Psoas muscle (tissue), 8 donors: Measurements from ENCODE around the gene TMTC2. TPM values are rescaled to one million over a fixed set of nuclear protein-coding genes. Genes with fewer than 3 reads are reported as not detected.

Experiments used
- ATAC-seq, 4 donors: fragments of 200-7000 bp; cut with Tn5 transposase; one replicate each; pipeline ENCODE4 v1.9.1; 2020; ENCODE audit warnings: moderate library complexity in 3 of 4, mild to moderate bottlenecking in 2 of 4
- DNase-seq, 2 donors: peaks; one replicate each; pipeline ENCODE4 v3.0.0-alpha.2; 2020
- H3K27ac ChIP-seq: fragments of 200-600 bp; one replicate; pipeline ENCODE4 v1.8.0; 2022
- H3K27me3 ChIP-seq, 3 donors: fragments of 200-600 bp in 1 of 3; one replicate each; pipeline versions ENCODE4 v1.6.1 to v1.8.0; 2013 to 2022; ENCODE audit warnings: low read length in 2 of 3, mild to moderate bottlenecking in 2 of 3, moderate library complexity in 1 of 3; ENCODE audit not compliant: insufficient read depth in 3 of 3
- H3K36me3 ChIP-seq, 2 donors: fragments of 200-600 bp in 1 of 2; one replicate each; pipeline versions ENCODE4 v1.6.1 to v1.8.0; 2013 to 2022; ENCODE audit warnings: low read depth in 1 of 2, mild to moderate bottlenecking in 1 of 2, moderate library complexity in 1 of 2; ENCODE audit not compliant: insufficient read depth in 1 of 2
- H3K4me1 ChIP-seq: fragments of 200-600 bp; one replicate; pipeline ENCODE4 v1.8.0; 2022
- H3K4me3 ChIP-seq: fragments of 200-600 bp; one replicate; pipeline ENCODE4 v1.8.0; 2022; ENCODE audit warnings: mild to moderate bottlenecking
- H3K9me3 ChIP-seq: fragments of 200-600 bp; one replicate; pipeline ENCODE4 v1.8.0; 2022
- WGBS, 3 donors: extraction: QIAGEN DNeasy Blood & Tissue Kit; methylation state at CpG; one replicate each; pipeline versions ENCODE4 v1.1.6 to v1.1.7; 2013; 5-methylcytosine and 5-hydroxymethylcytosine counted together
- intact Hi-C, 2 donors: fragments of 100-400 bp; cut with DNase I; formaldehyde crosslinking; loops; one replicate each; pipeline versions ENCODE4 v1.11.0 to v1.14.2; 2022
- polyA plus RNA-seq, 3 donors: library from polyadenylated mRNA; stranded (reverse); fragments of 200-250 nt; gene quantifications; one replicate each; pipeline ENCODE4 v1.2.3, GENCODE V29; 2013
- total RNA-seq, 4 donors: library from RNA; stranded (reverse); fragmentation: NEBNext Ultra II Directional in 2 of 4; extraction: Animal tissue kit (Norgen Biotek cat#: 25700) in 2 of 4; gene quantifications; one replicate each; pipeline versions ENCODE4 v1.2.1 to v1.2.4, GENCODE V29; 2021 to 2023
- TF ChIP-seq, protein P1 (sequence below): fragments of 200-600 bp; IDR thresholded peaks from one replicate; pipeline ENCODE4 v1.8.0; 2022; ENCODE audit warnings: antibody characterized with exemption
- donor health status: healthy with polysubstance abuse.
- donor health status: DM: no; HTN: no; CAD: no; lungs with moderate emphysema.
- donor health status: Bipolar disorder and iron deficiency.
- donor health status: healthy.
- donor health status: DM: yes; HTN: yes; CAD: no.
- donor health status: DM: no; HTN: no; CAD: no.
- donor health status: DM: no; HTN: no; CAD: no.
- donor health status: DM: yes; HTN: yes; CAD: no.

Gene TMTC2
- total and polyA plus RNA-seq, 7 donors: 0.85 to 2.7 (median 1.8) TPM

DNA sequence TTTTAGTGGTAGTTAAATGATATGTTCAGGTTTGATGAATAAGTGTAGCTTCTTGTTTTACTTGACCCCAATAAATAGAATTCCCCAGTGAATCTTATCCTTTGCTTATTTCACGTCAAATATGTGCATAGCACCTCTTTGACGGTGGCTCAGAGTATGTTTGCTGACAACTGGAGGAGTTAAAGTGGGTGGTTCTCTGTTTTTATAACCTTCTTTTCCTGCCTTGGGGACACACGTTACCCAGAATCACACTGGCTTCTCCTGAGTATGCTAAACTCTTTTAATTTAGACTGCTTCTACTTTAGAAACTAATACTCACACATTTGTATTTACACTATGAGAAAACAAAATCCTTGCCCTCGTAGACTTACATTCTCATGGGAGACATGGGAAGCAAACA, 62.3 kb downstream of the TMTC2 start:
- Histone ChIP-seq H3K4me1 (no peaks in the 10 kb centered on the region), H3K27me3 (no peaks in the 10 kb centered on the region), H3K27ac (no peak overlapping the region), H3K4me3 (no peak overlapping the region), H3K36me3 (no peaks in the 10 kb centered on the region), H3K9me3 (no peaks in the 10 kb centered on the region)
- intact Hi-C loops: no loop called here
- TF ChIP-seq, protein P1, sequence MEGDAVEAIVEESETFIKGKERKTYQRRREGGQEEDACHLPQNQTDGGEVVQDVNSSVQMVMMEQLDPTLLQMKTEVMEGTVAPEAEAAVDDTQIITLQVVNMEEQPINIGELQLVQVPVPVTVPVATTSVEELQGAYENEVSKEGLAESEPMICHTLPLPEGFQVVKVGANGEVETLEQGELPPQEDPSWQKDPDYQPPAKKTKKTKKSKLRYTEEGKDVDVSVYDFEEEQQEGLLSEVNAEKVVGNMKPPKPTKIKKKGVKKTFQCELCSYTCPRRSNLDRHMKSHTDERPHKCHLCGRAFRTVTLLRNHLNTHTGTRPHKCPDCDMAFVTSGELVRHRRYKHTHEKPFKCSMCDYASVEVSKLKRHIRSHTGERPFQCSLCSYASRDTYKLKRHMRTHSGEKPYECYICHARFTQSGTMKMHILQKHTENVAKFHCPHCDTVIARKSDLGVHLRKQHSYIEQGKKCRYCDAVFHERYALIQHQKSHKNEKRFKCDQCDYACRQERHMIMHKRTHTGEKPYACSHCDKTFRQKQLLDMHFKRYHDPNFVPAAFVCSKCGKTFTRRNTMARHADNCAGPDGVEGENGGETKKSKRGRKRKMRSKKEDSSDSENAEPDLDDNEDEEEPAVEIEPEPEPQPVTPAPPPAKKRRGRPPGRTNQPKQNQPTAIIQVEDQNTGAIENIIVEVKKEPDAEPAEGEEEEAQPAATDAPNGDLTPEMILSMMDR: no peak
- ATAC-seq (no peak), DNase-seq (no peak)
- 64 to 71% (median 67%) methylated on average over 4 of the region's 4 CpGs for WGBS, 3 donors

DNA sequence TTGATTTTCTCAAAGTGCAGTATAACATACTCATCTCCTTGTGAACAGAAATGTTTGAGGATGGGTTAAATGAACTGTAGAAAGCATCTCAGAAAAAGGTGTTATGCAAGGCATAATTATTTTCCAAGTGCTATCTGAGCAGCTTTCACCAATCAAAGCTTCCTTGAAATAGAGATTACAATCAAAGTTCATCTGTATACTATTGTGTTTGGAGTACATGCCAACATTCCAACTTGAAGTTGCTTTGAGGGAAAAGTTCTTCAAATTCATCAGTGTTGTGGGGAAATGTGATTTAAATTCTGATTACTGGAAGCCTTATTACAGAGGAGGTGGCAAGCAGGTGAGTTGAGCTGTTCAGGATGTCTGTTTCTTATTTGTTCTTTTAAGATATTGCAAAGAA, 68.2 kb downstream of the TMTC2 start:
- H3K9me3 ChIP-seq: no peaks in the 10 kb centered on the region
- intact Hi-C loops: no loop called here
- peaks cover 5% of the 10 kb centered on the region for H3K4me1 ChIP-seq
- H3K27me3 ChIP-seq: no peaks in the 10 kb centered on the region
- H3K27ac ChIP-seq: no peak overlapping the region
- ATAC-seq (no peak), DNase-seq (no peak)
- TF ChIP-seq, protein P1: no peak
- H3K4me3 ChIP-seq: no peak overlapping the region
- H3K36me3 ChIP-seq: no peaks in the 10 kb centered on the region

DNA sequence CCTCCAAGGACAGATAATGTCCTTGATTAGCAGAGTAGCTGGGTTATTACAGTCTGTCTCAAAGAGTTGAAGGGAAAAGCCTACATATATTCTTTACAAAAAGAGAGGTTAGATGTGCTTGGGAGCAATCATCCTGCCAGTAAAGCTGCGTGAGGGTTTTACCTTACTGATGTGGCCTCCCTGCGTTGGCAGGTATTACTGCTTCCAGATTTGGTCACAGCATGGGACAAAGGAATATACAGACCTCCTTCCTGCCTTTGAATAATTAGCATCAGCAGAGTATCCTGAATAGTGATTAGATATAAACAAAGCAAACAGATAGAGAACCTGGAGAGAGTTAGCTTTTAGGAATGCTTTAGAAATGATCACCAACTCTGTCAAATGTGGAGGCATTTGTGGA, 69.6 kb downstream of the TMTC2 start:
- Histone ChIP-seq H3K27me3 (no peaks in the 10 kb centered on the region), H3K36me3 (no peaks in the 10 kb centered on the region), H3K4me3 (no peak overlapping the region), H3K4me1 (peaks cover 5% of the 10 kb centered on the region), H3K27ac (no peak overlapping the region), H3K9me3 (no peaks in the 10 kb centered on the region)
- DNase-seq: no peak
- intact Hi-C loops: no loop called here
- no peak for ATAC-seq
- 74 to 77% (median 76%) methylated on average over 2 of the region's 2 CpGs for WGBS, 3 donors
- TF ChIP-seq, protein P1: no peak

DNA sequence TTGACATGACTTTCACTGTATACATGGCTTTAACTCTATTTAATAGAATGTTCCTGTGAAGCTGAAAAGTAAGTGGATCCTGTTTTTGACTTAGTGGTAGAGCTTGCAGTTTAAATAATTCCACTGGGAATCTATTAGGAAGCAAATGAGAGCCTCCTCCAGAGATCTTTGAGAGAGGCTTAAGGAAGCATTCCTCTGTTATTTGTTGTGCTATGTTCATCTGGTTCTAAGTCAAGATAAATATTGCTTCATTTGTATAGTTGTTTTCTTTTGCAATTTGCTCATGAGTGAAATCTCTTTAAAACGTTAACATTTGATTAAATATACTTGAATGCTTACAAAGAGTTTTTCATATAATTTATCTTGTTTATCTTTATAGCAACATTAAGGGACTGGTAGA, 70.4 kb downstream of the TMTC2 start:
- H3K27me3 ChIP-seq: no peaks in the 10 kb centered on the region
- no peaks in the 10 kb centered on the region for H3K36me3 ChIP-seq
- no peaks in the 10 kb centered on the region for H3K9me3 ChIP-seq
- intact Hi-C loops: no loop called here
- ATAC-seq (no peak), DNase-seq (no peak)
- H3K4me1 ChIP-seq: peaks cover 5% of the 10 kb centered on the region
- H3K4me3 ChIP-seq: no peak overlapping the region
- H3K27ac ChIP-seq: no peak overlapping the region
- TF ChIP-seq, protein P1: no peak
- WGBS, 3 donors: 67 to 81% (median 71%) methylated on average over 1 of the region's 1 CpG

DNA sequence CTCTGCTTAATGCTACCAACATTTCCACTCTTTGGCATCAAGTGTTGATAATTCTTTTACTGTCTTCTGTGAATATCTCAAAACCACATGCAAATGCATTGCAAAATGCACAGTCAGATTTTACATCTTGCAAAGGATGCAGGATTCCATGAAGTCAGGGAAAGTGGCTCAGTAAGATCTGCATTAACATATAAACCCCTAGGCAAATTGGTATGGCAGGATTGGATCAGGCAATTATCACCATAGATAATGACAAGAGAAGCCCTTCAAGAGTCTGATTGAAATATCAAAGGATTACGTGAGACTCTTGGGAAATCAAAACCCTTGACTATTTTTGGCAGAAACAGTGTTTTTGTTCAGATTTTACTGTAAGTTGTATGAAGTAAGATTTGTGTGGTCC, 71.0 kb downstream of the TMTC2 start:
- Histone ChIP-seq H3K27ac (no peak overlapping the region), H3K9me3 (no peaks in the 10 kb centered on the region), H3K4me1 (peaks cover 5% of the 10 kb centered on the region), H3K27me3 (no peaks in the 10 kb centered on the region), H3K36me3 (no peaks in the 10 kb centered on the region), H3K4me3 (no peak overlapping the region)
- ATAC-seq (no peak), DNase-seq (no peak)
- intact Hi-C loops: no loop called here
- 76 to 94% (median 77%) methylated on average over 1 of the region's 1 CpG for WGBS, 3 donors
- TF ChIP-seq, protein P1: no peak
